ENCODE measurements around the gene PPP1R3F. TPM values are rescaled to one million over a fixed set of nuclear protein-coding genes. Genes with fewer than 3 reads are reported as not detected.
A peak's percentile ranks its signal among the peaks of the same experiment; 100 is the strongest.

PPP1R3F gene
- total RNA-seq, 2 experiments from 2014 or later = 5.1 to 5.3 TPM

GRCh38 chrX:49308604-49309269 lies 39.1 kb downstream of the PPP1R3F start:
- Histone ChIP-seq H2AFZ (ENCODE audit: low read length) (peak overlapping the region; percentile 69; the same call in 1 of the 2 replicates), H3K9me2 (ENCODE audit: insufficient read depth, low read length) (no peaks in the 10 kb centered on the region), H4K20me1 (ENCODE audit: insufficient read depth, low read length) (no peaks in the 10 kb centered on the region), H3K79me2 (ENCODE audit: insufficient read depth, low read depth, low read length) (no peaks in the 10 kb centered on the region), H3K9me3 (ENCODE audit: low read length) (no peaks in the 10 kb centered on the region), H3K36me3 (ENCODE audit: insufficient read depth, low read length) (no peaks in the 10 kb centered on the region), H3K4me3 (ENCODE audit: low read depth, low read length, poor library complexity, severe bottlenecking) (no peak overlapping the region), H3K27ac (ENCODE audit: low read depth, low read length, poor library complexity, severe bottlenecking) (no peak overlapping the region), H3K4me2 (ENCODE audit: low read length) (peak overlapping the region; percentile 51; the same call in 1 of the 2 replicates), H3K4me1 (ENCODE audit: insufficient read depth, low read length, poor library complexity, severe bottlenecking) (no peaks in the 10 kb centered on the region)
- intact Hi-C loops (cut with micrococcal nuclease; ENCODE audit: unreplicated experiment) = no loop called here
- POLR2A ChIA-PET = no interaction called here
- DNase-seq (ENCODE audit: low spot score) = no peak
- TF ChIP-seq CTCF (conservative IDR thresholded peaks at IDR 0.05; ENCODE audit: low read length) (no peak), EZH2phosphoT487 (IDR thresholded peaks at IDR 0.05; ENCODE audit: borderline replicate concordance, low read depth, low read length) (no peak)
- CTCF ChIA-PET (ENCODE audit: unreplicated experiment) = no interaction called here
- no TSS peak for BruUV-seq (replicated peaks)

GRCh38 chrX:49309401-49309981 lies 39.9 kb downstream of the PPP1R3F start:
- Histone ChIP-seq H4K20me1 (ENCODE audit: insufficient read depth, low read length) (no peaks in the 10 kb centered on the region), H3K79me2 (ENCODE audit: insufficient read depth, low read depth, low read length) (no peaks in the 10 kb centered on the region), H3K9me2 (ENCODE audit: insufficient read depth, low read length) (no peaks in the 10 kb centered on the region), H3K4me3 (ENCODE audit: low read depth, low read length, poor library complexity, severe bottlenecking) (no peak overlapping the region), H2AFZ (ENCODE audit: low read length) (peak overlapping the region; percentile 69), H3K36me3 (ENCODE audit: insufficient read depth, low read length) (no peaks in the 10 kb centered on the region), H3K4me2 (ENCODE audit: low read length) (peak overlapping the region; percentile 51), H3K9me3 (ENCODE audit: low read length) (no peaks in the 10 kb centered on the region), H3K27ac (ENCODE audit: low read depth, low read length, poor library complexity, severe bottlenecking) (no peak overlapping the region), H3K4me1 (ENCODE audit: insufficient read depth, low read length, poor library complexity, severe bottlenecking) (no peaks in the 10 kb centered on the region)
- BruUV-seq (replicated peaks) = no TSS peak
- TF ChIP-seq CTCF (conservative IDR thresholded peaks at IDR 0.05; ENCODE audit: low read length) = no peak
- TF ChIP-seq EZH2phosphoT487 (IDR thresholded peaks at IDR 0.05; ENCODE audit: borderline replicate concordance, low read depth, low read length) = no peak
- CTCF ChIA-PET (ENCODE audit: unreplicated experiment) = no interaction called here
- intact Hi-C loops (cut with micrococcal nuclease; ENCODE audit: unreplicated experiment) = no loop called here
- POLR2A ChIA-PET = no interaction called here
- no peak for DNase-seq (ENCODE audit: low spot score)

GRCh38 chrX:49310371-49310770 lies 40.8 kb downstream of the PPP1R3F start:
- Histone ChIP-seq H4K20me1 (ENCODE audit: insufficient read depth, low read length) (no peaks in the 10 kb centered on the region), H3K27ac (ENCODE audit: low read depth, low read length, poor library complexity, severe bottlenecking) (no peak overlapping the region), H3K79me2 (ENCODE audit: insufficient read depth, low read depth, low read length) (no peaks in the 10 kb centered on the region), H3K4me1 (ENCODE audit: insufficient read depth, low read length, poor library complexity, severe bottlenecking) (no peaks in the 10 kb centered on the region), H2AFZ (ENCODE audit: low read length) (no peak overlapping the region), H3K36me3 (ENCODE audit: insufficient read depth, low read length) (no peaks in the 10 kb centered on the region), H3K9me2 (ENCODE audit: insufficient read depth, low read length) (no peaks in the 10 kb centered on the region), H3K9me3 (ENCODE audit: low read length) (no peaks in the 10 kb centered on the region), H3K4me3 (ENCODE audit: low read depth, low read length, poor library complexity, severe bottlenecking) (no peak overlapping the region), H3K4me2 (ENCODE audit: low read length) (no peak overlapping the region)
- no peak for DNase-seq (ENCODE audit: low spot score)
- CTCF ChIA-PET (ENCODE audit: unreplicated experiment) = no interaction called here
- intact Hi-C loops (cut with micrococcal nuclease; ENCODE audit: unreplicated experiment) = no loop called here
- TF ChIP-seq CTCF (conservative IDR thresholded peaks at IDR 0.05; ENCODE audit: low read length) (no peak), EZH2phosphoT487 (IDR thresholded peaks at IDR 0.05; ENCODE audit: borderline replicate concordance, low read depth, low read length) (no peak)
- no TSS peak for BruUV-seq (replicated peaks)
- POLR2A ChIA-PET = interaction anchor here (0.6 kb wide), 1 partner anchor 554 kb away, joined by 3 read pairs; no protein-coding TSS in a partner anchor

Measured in OCI-LY7 (cell line).